CD4-positive, alpha-beta memory T cell (primary cell): ENCODE results near the gene ACADVL. TPM values are rescaled to one million over a fixed set of nuclear protein-coding genes. Genes with fewer than 3 reads are reported as not detected.
"Not testable (repeated sequence)": the region's sequence is repeated elsewhere in the genome, so short reads cannot be mapped to it uniquely, and the experiment has no call there.

ENCODE experiments used
- CTCF ChIA-PET: fragments of 350-600 bp; sonication (Branson Sonifier 250); formaldehyde crosslinking; loops from one replicate; lab custom pipeline; 2021; ENCODE audit warnings: inconsistent platforms; ENCODE audit not compliant: partially characterized antibody; lab: Charles Lee
- POLR2A ChIA-PET: fragments of 350-600 bp; sonication (Branson Sonifier 250); formaldehyde crosslinking; loops from one replicate; lab custom pipeline; 2021; ENCODE audit not compliant: partially characterized antibody; lab: Charles Lee
- DNase-seq, 5 donors: peaks; one replicate each; pipeline versions ENCODE4 v3.0.0 to v3.0.0-alpha.2; 2020 to 2022; ENCODE audit warnings: mixed read lengths in 1 of 5
- H3K27ac ChIP-seq: one replicate; pipeline ENCODE4 v1.7.0; 2013; ENCODE audit warnings: low read depth, low read length
- H3K27me3 ChIP-seq: 2 replicates; pipeline ENCODE4 v1.7.0; 2013; ENCODE audit warnings: mild to moderate bottlenecking, low read length, moderate library complexity; ENCODE audit not compliant: insufficient read depth
- H3K36me3 ChIP-seq: 2 replicates; pipeline ENCODE4 v1.7.0; 2013; ENCODE audit warnings: mild to moderate bottlenecking, low read length, moderate library complexity; ENCODE audit not compliant: insufficient read depth
- H3K4me1 ChIP-seq: 2 replicates; pipeline ENCODE4 v1.7.0; 2013; ENCODE audit warnings: mild to moderate bottlenecking, low read length, moderate library complexity; ENCODE audit not compliant: insufficient read depth
- H3K4me3 ChIP-seq, 2 donors: one replicate each; pipeline ENCODE4 v1.7.0; 2013; ENCODE audit warnings: low read length in 2 of 2, mild to moderate bottlenecking in 1 of 2
- H3K9me3 ChIP-seq, 2 donors: one replicate each; pipeline ENCODE4 v1.7.0; 2013; ENCODE audit warnings: low read length in 2 of 2, control low read depth in 1 of 2; ENCODE audit not compliant: control insufficient read depth in 1 of 2
- H3K27ac Mint-ChIP-seq, 7 donors: one replicate each; pipeline ENCODE4 v1.8.0; 2020 to 2021; ENCODE audit warnings: mixed read lengths in 7 of 7, mild to moderate bottlenecking in 6 of 7, inconsistent platforms in 3 of 7, moderate library complexity in 3 of 7
- H3K27me3 Mint-ChIP-seq, 2 donors: one replicate each; pipeline ENCODE4 v1.8.0; 2020 to 2021; ENCODE audit warnings: mixed read lengths in 2 of 2
- H3K36me3 Mint-ChIP-seq, 2 donors: one replicate each; pipeline ENCODE4 v1.8.0; 2020 to 2021; ENCODE audit warnings: mixed read lengths in 2 of 2, inconsistent platforms in 1 of 2, mild to moderate bottlenecking in 1 of 2
- H3K4me1 Mint-ChIP-seq, 4 donors: one replicate each; pipeline ENCODE4 v1.8.0; 2020 to 2021; ENCODE audit warnings: mixed read lengths in 4 of 4, mild to moderate bottlenecking in 1 of 4
- H3K4me3 Mint-ChIP-seq, 8 donors: one replicate each; pipeline ENCODE4 v1.8.0; 2020 to 2021; ENCODE audit warnings: mixed read lengths in 8 of 8, mild to moderate bottlenecking in 7 of 8, moderate library complexity in 6 of 8, inconsistent platforms in 3 of 8
- H3K9me3 Mint-ChIP-seq, 8 donors: one replicate each; pipeline ENCODE4 v1.8.0; 2020 to 2021; ENCODE audit warnings: mixed read lengths in 8 of 8, mild to moderate bottlenecking in 5 of 8, inconsistent platforms in 3 of 8, moderate library complexity in 1 of 8
- intact Hi-C: fragments of 100-400 bp; cut with micrococcal nuclease; formaldehyde crosslinking; loops from one replicate; pipeline ENCODE4 v1.15.1; 2023
- polyA plus RNA-seq, 2 donors: library from polyadenylated mRNA; unstranded; fragments of 300-500 nt; fragmentation: Illumina TruSeq; gene quantifications; one replicate each; pipeline ENCODE4 v1.2.3, GENCODE V29; 2021
- total RNA-seq, 2 experiments: library from RNA; stranded (reverse); gene quantifications; one replicate each; pipeline ENCODE4 v1.2.3, GENCODE V29; 2021

The ACADVL gene
- total RNA-seq (100 to 1,000 TPM; 340 to 342 TPM), polyA plus RNA-seq (100 to 1,000 TPM; 110 to 118 TPM)

GRCh38 chr17:7219812-7220592, at the start of gene ACADVL, which contains the start of gene DLG4:
ACADVL (plus strand) TSS chr17:7219938; CDS start chr17:7219985, 47 bp downstream.
DLG4 (minus strand) TSS chr17:7219836.
- no peaks in the 10 kb centered on the region for H3K9me3 Mint-ChIP-seq
- Histone ChIP-seq H3K27ac (peak within 1 kb of the TSS; percentile 80), H3K36me3 (peaks cover 23% of the 10 kb centered on the region), H3K4me1 (peaks cover 54% of the 10 kb centered on the region), H3K27me3 (no peaks in the 10 kb centered on the region), H3K4me3 (peak within 1 kb of the TSS; percentile 54 to 89), H3K9me3 (no peaks in the 10 kb centered on the region)
- peak within 1 kb of the TSS; percentile 87 to 98 (median 92) for H3K4me3 Mint-ChIP-seq
- peak; percentile 54 to 77 (median 56) for DNase-seq
- peaks cover 27 to 62% (median 41%) of the 10 kb centered on the region in 4 donors for H3K4me1 Mint-ChIP-seq
- peak within 1 kb of the TSS; percentile 94 to 99 (median 98) for H3K27ac Mint-ChIP-seq
- ChIA-PET POLR2A (interaction anchor here (0.5 to 15.3 kb wide), 23 partner anchors 12 to 364 kb away, joined by 3 to 435 read pairs (median 5); partner anchors contain the start of genes ACAP1, CTDNEP1, DVL2 and ELP5), CTCF (interaction anchor here (0.8 to 5.9 kb wide), 15 partner anchors 13 to 174 kb away, joined by 3 to 79 read pairs (median 5); partner anchors contain the start of genes ACAP1, DVL2, GABARAP and PHF23)
- intact Hi-C loops: loop anchor here (1.0 to 2.0 kb wide), 2 partner anchors 14 to 61 kb away; partner anchors contain the start of genes DVL2 and SLC2A4
- peaks cover 6 to 32% of the 10 kb centered on the region in 2 donors for H3K36me3 Mint-ChIP-seq
- no peaks in the 10 kb centered on the region for H3K27me3 Mint-ChIP-seq

- intact Hi-C loops: not testable (repeated sequence)
These were observed 47.1 kb upstream of the ACADVL start for GRCh38 chr17:7172522-7173191.

GRCh38 chr17:7173687-7174602, 45.8 kb upstream of the ACADVL start:
- no peak overlapping the region for H3K27ac Mint-ChIP-seq
- H3K4me3 Mint-ChIP-seq: no peak overlapping the region
- H3K27me3 ChIP-seq: peaks cover 18% of the 10 kb centered on the region
- H3K9me3 Mint-ChIP-seq: peaks cover 0 to 18% (median 12%) of the 10 kb centered on the region in 8 donors
- no peak overlapping the region for H3K27ac ChIP-seq
- intact Hi-C loops: no loop called here
- H3K4me3 ChIP-seq: peak overlapping the region in 1 of 2 donors; percentile 1
- peak; percentile 34 to 56 (median 41) for DNase-seq
- H3K4me1 Mint-ChIP-seq: peaks cover 7 to 12% (median 8%) of the 10 kb centered on the region in 4 donors
- H3K36me3 ChIP-seq: no peaks in the 10 kb centered on the region
- H3K36me3 Mint-ChIP-seq: peaks cover 0 to 3% of the 10 kb centered on the region in 2 donors
- H3K4me1 ChIP-seq: peaks cover 25% of the 10 kb centered on the region
- H3K9me3 ChIP-seq: no peaks in the 10 kb centered on the region
- ChIA-PET CTCF (interaction anchor here (1.1 kb wide), 1 partner anchor 38 kb away, joined by 3 read pairs; no protein-coding TSS in a partner anchor), POLR2A (interaction anchor here (0.6 to 0.7 kb wide), 2 partner anchors 128 to 1632 kb away, joined by 3 to 4 read pairs; no protein-coding TSS in a partner anchor)
- peaks cover 7 to 11% of the 10 kb centered on the region in 2 donors for H3K27me3 Mint-ChIP-seq

More at GRCh38 chr17:7172522-7173191, 47.1 kb upstream of the ACADVL start:
- H3K27me3 Mint-ChIP-seq, H3K4me1 Mint-ChIP-seq, CTCF ChIA-PET, H3K4me3 ChIP-seq, H3K27ac ChIP-seq, H3K27ac Mint-ChIP-seq, H3K4me3 Mint-ChIP-seq, H3K36me3 Mint-ChIP-seq, H3K36me3 ChIP-seq, H3K9me3 ChIP-seq, DNase-seq: not testable (repeated sequence)
- peaks cover 11% of the 10 kb centered on the region for H3K27me3 ChIP-seq
- POLR2A ChIA-PET: interaction anchor here (0.6 to 0.7 kb wide), 2 partner anchors 127 to 1633 kb away, joined by 3 to 4 read pairs; no protein-coding TSS in a partner anchor
- peaks cover 0 to 24% (median 12%) of the 10 kb centered on the region in 8 donors for H3K9me3 Mint-ChIP-seq
- H3K4me1 ChIP-seq: peaks cover 20% of the 10 kb centered on the region

GRCh38 chr17:7174603-7175326, 45.0 kb upstream of the ACADVL start:
- CTCF ChIA-PET: no interaction called here
- peaks cover 0 to 1% of the 10 kb centered on the region in 2 donors for H3K36me3 Mint-ChIP-seq

GRCh38 chr17:7175330-7175733, 44.4 kb upstream of the ACADVL start:
- H3K36me3 ChIP-seq: no peaks in the 10 kb centered on the region
- H3K9me3 ChIP-seq: no peaks in the 10 kb centered on the region
- no peak for DNase-seq
- H3K27ac Mint-ChIP-seq: no peak overlapping the region
- ChIA-PET POLR2A (no interaction called here), CTCF (no interaction called here)
- peaks cover 25% of the 10 kb centered on the region for H3K4me1 ChIP-seq
- no peak overlapping the region for H3K4me3 Mint-ChIP-seq
- H3K36me3 Mint-ChIP-seq: peaks cover 0 to 1% of the 10 kb centered on the region in 2 donors
- peaks cover 7 to 12% (median 8%) of the 10 kb centered on the region in 4 donors for H3K4me1 Mint-ChIP-seq
- peaks cover 8 to 11% of the 10 kb centered on the region in 2 donors for H3K27me3 Mint-ChIP-seq
- H3K27ac ChIP-seq: no peak overlapping the region
- peaks cover 18% of the 10 kb centered on the region for H3K27me3 ChIP-seq
- H3K4me3 ChIP-seq: no peak overlapping the region
- intact Hi-C loops: no loop called here
- H3K9me3 Mint-ChIP-seq: peaks cover 0 to 8% (median 3%) of the 10 kb centered on the region in 8 donors

More at GRCh38 chr17:7174603-7175326, 45.0 kb upstream of the ACADVL start:
- H3K4me1 ChIP-seq: peaks cover 25% of the 10 kb centered on the region
- POLR2A ChIA-PET: no interaction called here
- no peak overlapping the region for H3K27ac ChIP-seq
- intact Hi-C loops: no loop called here
- H3K27me3 Mint-ChIP-seq: peaks cover 8 to 11% of the 10 kb centered on the region in 2 donors
- no peak overlapping the region for H3K27ac Mint-ChIP-seq
- no peaks in the 10 kb centered on the region for H3K36me3 ChIP-seq
- H3K4me1 Mint-ChIP-seq: peaks cover 7 to 12% (median 8%) of the 10 kb centered on the region in 4 donors
- DNase-seq: peak in 1 of 5 donors; percentile 13
- peak overlapping the region in 1 of 2 donors; percentile 1 for H3K4me3 ChIP-seq
- peaks cover 0 to 11% (median 6%) of the 10 kb centered on the region in 8 donors for H3K9me3 Mint-ChIP-seq
- H3K9me3 ChIP-seq: no peaks in the 10 kb centered on the region
- no peak overlapping the region for H3K4me3 Mint-ChIP-seq
- H3K27me3 ChIP-seq: peaks cover 18% of the 10 kb centered on the region
